OCI-LY3 (cell line): ENCODE data around the gene BTBD18.

Source experiments
- EZH2phosphoT487 ChIP-seq: fragments of 200-600 bp; shearing (Covaris generic); IDR thresholded peaks from 2 replicates; pipeline ENCODE4 v1.6.1; 2018; ENCODE audit warnings: antibody characterized with exemption, mixed run types, low read depth
- TF ChIP-seq, protein P1 (sequence below): fragments of 200-600, 300-600 bp; sonication (generic); IDR thresholded peaks from 2 replicates; pipeline ENCODE4 v1.5.1; 2014; ENCODE audit warnings: antibody characterized with exemption, low read length, low read depth

DNA sequence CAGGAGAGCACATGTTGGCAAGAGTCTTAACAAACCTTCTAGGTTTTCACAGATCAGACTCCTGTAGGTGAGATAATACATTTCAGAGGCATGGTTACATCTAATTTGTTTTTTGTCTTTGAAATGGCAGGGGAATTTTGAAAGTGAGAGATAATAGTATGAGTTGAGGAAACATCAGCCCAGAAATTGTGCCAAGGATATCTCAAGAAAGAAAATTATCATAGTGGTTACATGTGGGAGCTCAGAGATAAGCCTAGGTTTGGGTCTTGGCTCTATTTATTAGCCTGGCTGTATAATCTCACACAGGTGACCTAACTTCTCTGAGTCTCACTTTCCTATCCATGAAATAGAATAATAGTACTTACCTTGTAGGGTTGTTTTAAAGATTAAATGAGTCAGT, 443 bp downstream of the BTBD18 start:
- TF ChIP-seq, protein P1, sequence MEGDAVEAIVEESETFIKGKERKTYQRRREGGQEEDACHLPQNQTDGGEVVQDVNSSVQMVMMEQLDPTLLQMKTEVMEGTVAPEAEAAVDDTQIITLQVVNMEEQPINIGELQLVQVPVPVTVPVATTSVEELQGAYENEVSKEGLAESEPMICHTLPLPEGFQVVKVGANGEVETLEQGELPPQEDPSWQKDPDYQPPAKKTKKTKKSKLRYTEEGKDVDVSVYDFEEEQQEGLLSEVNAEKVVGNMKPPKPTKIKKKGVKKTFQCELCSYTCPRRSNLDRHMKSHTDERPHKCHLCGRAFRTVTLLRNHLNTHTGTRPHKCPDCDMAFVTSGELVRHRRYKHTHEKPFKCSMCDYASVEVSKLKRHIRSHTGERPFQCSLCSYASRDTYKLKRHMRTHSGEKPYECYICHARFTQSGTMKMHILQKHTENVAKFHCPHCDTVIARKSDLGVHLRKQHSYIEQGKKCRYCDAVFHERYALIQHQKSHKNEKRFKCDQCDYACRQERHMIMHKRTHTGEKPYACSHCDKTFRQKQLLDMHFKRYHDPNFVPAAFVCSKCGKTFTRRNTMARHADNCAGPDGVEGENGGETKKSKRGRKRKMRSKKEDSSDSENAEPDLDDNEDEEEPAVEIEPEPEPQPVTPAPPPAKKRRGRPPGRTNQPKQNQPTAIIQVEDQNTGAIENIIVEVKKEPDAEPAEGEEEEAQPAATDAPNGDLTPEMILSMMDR = no peak
- no peak for TF ChIP-seq EZH2phosphoT487
